Measurements from ENCODE around the gene P2RY6. TPM values are rescaled to one million over a fixed set of nuclear protein-coding genes. Genes with fewer than 3 reads are reported as not detected.

Gene P2RY6
- total RNA-seq, 1 experiment from 2014 or later = not detected

- no peak for DNase-seq (ENCODE audit: low read depth)
Observed at GRCh38 chr11:73331138-73331916, 59.2 kb downstream of the P2RY6 start.

GRCh38 chr11:73333173-73333572 lies 61.0 kb downstream of the P2RY6 start:
- no peak for DNase-seq (ENCODE audit: low read depth)

- no peak for DNase-seq (ENCODE audit: low read depth)
Observed at GRCh38 chr11:73333640-73334383, 61.7 kb downstream of the P2RY6 start.

GRCh38 chr11:73334384-73335203 lies 62.5 kb downstream of the P2RY6 start:
- DNase-seq (ENCODE audit: low read depth) = peak; percentile 94

GRCh38 chr11:73335204-73335923 lies 63.2 kb downstream of the P2RY6 start:
- peak; percentile 86 for DNase-seq (ENCODE audit: low read depth)

GRCh38 chr11:73337846-73338245 lies 65.7 kb downstream of the P2RY6 start:
- no peak for DNase-seq (ENCODE audit: low read depth)

- DNase-seq (ENCODE audit: low read depth) = no peak
Observed at GRCh38 chr11:73338279-73338678, 66.1 kb downstream of the P2RY6 start.

- no peak for DNase-seq (ENCODE audit: low read depth)
Observed at GRCh38 chr11:73340164-73340563, 68.0 kb downstream of the P2RY6 start.

GRCh38 chr11:73342633-73343032 lies 70.5 kb downstream of the P2RY6 start:
- DNase-seq (ENCODE audit: low read depth) = no peak

- no peak for DNase-seq (ENCODE audit: low read depth)
Observed at GRCh38 chr11:73343076-73343873, 71.1 kb downstream of the P2RY6 start.

- no peak for DNase-seq (ENCODE audit: low read depth)
Observed at GRCh38 chr11:73344191-73344607, 72.1 kb downstream of the P2RY6 start.

- no peak for DNase-seq (ENCODE audit: low read depth)
Observed at GRCh38 chr11:73345481-73346160, 73.5 kb downstream of the P2RY6 start.

- DNase-seq (ENCODE audit: low read depth) = no peak
Observed at GRCh38 chr11:73346186-73346935, 74.2 kb downstream of the P2RY6 start.

- DNase-seq (ENCODE audit: low read depth) = no peak
Observed at GRCh38 chr11:73347067-73347466, 74.9 kb downstream of the P2RY6 start.

Other genes with a start within 250 kb of the P2RY6 start
- gene FCHSD2, start 130.0 kb upstream of the P2RY6 start, total RNA-seq (2014; rRNA removed; shearing (Covaris generic)) = 4.4 and 5.6 TPM in 2 replicates
- gene P2RY2, start 54.1 kb upstream of the P2RY6 start, total RNA-seq (2014; rRNA removed; shearing (Covaris generic)) = 0.05 TPM in 1 of 2 replicates, not detected in the other
- gene ARHGEF17, start 35.9 kb downstream of the P2RY6 start, total RNA-seq (2014; rRNA removed; shearing (Covaris generic)) = 8.2 and 8.8 TPM in 2 replicates
- 13.4 and 15.1 TPM in 2 replicates for gene RELT, start 104.1 kb downstream of the P2RY6 start, total RNA-seq (2014; rRNA removed; shearing (Covaris generic))

All from HT1080 (cell line).